ENCODE results near the gene LCE2C. TPM values are rescaled to one million over a fixed set of nuclear protein-coding genes. Genes with fewer than 3 reads are reported as not detected.
"Not testable (repeated sequence)": the region's sequence is repeated elsewhere in the genome, so short reads cannot be mapped to it uniquely, and the experiment has no call there.

The LCE2C gene
- not detected for total RNA-seq
- long read RNA-seq, donor 1, result 0 reads
- long read RNA-seq, donor 2, result 0 reads

GRCh38 chr1:152674983-152675382, at the start of gene LCE2C:
Gene LCE2C, plus strand, starts transcription at chr1:152675279. Its CDS starts 737 bp downstream, at chr1:152676016.
- H3K9me3 ChIP-seq; DNase-seq; ATAC-seq; H3K36me3 ChIP-seq (ENCODE audit: low read depth); intact Hi-C loops (cut with DNase I, micrococcal nuclease); H3K4me1 ChIP-seq (ENCODE audit: low read depth); H3K4me3 ChIP-seq: not testable (repeated sequence)

DNA sequence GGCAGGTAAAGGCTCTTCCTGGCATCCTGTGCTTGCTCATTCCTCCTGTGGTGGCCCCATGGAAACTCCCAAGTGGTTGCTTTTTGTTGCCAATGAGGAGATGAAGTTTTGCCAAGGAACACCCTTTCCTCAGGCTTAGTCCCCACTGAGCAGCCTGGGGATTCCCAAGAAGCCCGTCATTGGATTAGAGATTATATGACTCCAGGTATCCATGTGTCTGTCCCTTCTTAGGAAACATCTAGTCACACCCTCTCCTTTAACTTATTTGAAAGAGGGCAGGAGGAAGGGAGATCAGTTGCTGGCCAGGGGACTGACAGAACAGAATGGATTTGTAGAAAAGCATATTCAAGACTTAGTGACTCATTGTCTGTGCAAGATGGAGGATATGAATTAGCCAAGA, 48.3 kb upstream of the LCE2C start:
- no peaks in the 10 kb centered on the region for H3K36me3 ChIP-seq (ENCODE audit: low read depth)
- H3K4me3 ChIP-seq, result no peak overlapping the region
- no peaks in the 10 kb centered on the region for H3K4me1 ChIP-seq (ENCODE audit: low read depth)
- H3K9me3 ChIP-seq, result no peaks in the 10 kb centered on the region
- DNase-seq (no peak), ATAC-seq (no peak)
- TF ChIP-seq CTCF (IDR thresholded peaks at IDR 0.05), result no peak
- intact Hi-C loops (cut with DNase I, micrococcal nuclease), result no loop called here

GRCh38 chr1:152630596-152630995, 44.5 kb upstream of the LCE2C start:
- DNase-seq, result no peak
- no peak for TF ChIP-seq CTCF (IDR thresholded peaks at IDR 0.05)
- Histone ChIP-seq H3K9me3 (no peaks in the 10 kb centered on the region), H3K4me3 (no peak overlapping the region), H3K4me1 (ENCODE audit: low read depth) (no peaks in the 10 kb centered on the region), H3K36me3 (ENCODE audit: low read depth) (no peaks in the 10 kb centered on the region)
- intact Hi-C loops (cut with DNase I, micrococcal nuclease), result no loop called here
- no peak for ATAC-seq

DNA sequence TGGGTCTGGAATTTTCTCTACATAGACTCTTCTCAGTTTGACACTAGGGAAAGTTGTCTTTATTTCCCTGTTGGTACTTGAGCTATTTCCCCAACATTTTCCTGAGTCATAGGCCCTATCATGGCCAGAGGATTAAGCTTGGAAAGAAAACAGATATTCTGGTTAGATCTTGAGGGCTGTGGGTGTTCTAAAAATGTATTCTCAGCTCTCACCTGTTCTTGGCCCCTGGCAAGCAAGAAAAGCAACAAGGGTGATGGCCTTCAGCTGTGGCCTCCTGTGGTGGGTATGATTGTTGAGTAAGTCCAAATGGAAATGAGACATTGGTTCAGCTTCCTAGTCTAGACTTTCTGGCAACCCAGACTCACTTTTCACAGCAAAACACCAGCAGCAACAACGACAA, 34.7 kb upstream of the LCE2C start:
- no peaks in the 10 kb centered on the region for H3K9me3 ChIP-seq

DNA sequence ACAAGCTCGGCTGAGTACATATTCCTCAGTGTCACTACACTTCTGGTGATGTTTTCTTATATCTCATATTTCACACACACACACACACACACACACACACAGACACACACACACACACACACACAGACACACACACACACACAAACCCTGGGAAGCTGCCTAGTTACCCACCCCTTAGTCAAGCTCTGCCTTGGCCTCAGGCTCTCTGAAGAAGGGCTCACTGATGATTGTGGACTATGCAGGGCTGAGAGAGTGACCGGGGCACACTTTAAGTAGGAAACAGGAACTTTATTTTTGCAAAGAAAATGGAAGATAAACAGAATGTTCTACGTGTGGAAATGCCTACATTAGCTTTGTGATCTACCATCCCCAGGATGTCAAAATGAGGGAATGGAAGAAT, 31.1 kb upstream of the LCE2C start:
- Histone ChIP-seq H3K36me3 (ENCODE audit: low read depth) (no peaks in the 10 kb centered on the region), H3K9me3 (no peaks in the 10 kb centered on the region), H3K4me3 (no peak overlapping the region), H3K4me1 (ENCODE audit: low read depth) (no peaks in the 10 kb centered on the region)
- TF ChIP-seq CTCF (IDR thresholded peaks at IDR 0.05), result no peak
- intact Hi-C loops (cut with DNase I, micrococcal nuclease), result no loop called here
- DNase-seq (no peak), ATAC-seq (no peak)

More for the DNA sequence above, 34.7 kb upstream of the LCE2C start:
- intact Hi-C loops (cut with DNase I, micrococcal nuclease), result no loop called here
- Histone ChIP-seq H3K4me1 (ENCODE audit: low read depth) (no peaks in the 10 kb centered on the region), H3K4me3 (no peak overlapping the region), H3K36me3 (ENCODE audit: low read depth) (no peaks in the 10 kb centered on the region)
- ATAC-seq (no peak), DNase-seq (no peak)
- no peak for TF ChIP-seq CTCF (IDR thresholded peaks at IDR 0.05)

DNA sequence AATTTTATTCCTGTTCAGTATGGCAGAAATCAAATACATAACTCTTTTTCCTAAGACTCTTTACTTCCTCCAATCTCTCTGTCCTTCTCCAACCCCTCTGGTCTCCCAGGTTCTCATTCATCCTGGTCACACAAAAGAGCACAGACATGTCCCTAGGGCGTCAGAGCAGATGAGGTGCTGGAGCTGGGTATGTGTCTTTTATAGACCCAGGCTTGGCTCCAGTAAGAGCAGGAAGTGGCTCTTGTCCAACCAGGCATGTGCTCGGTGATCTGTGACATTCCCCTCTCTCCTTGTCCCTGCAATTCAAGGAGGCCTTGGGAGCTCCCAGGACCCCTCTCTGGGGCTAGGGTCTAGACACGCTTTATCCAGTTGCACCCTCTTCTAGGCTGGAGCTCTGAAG, 29.9 kb upstream of the LCE2C start:
- no peaks in the 10 kb centered on the region for H3K36me3 ChIP-seq (ENCODE audit: low read depth)
- DNase-seq, result no peak
- intact Hi-C loops (cut with DNase I, micrococcal nuclease), result no loop called here
- TF ChIP-seq CTCF (IDR thresholded peaks at IDR 0.05), result no peak
- no peaks in the 10 kb centered on the region for H3K4me1 ChIP-seq (ENCODE audit: low read depth)
- no peak overlapping the region for H3K4me3 ChIP-seq
- H3K9me3 ChIP-seq, result no peaks in the 10 kb centered on the region
- ATAC-seq, result no peak

Data from mucosa of descending colon (tissue), 3 donors.